ENCODE measurements around the gene FOXA3.

- no peak for TF ChIP-seq ISL1 (CRISPR knock-in tag; IDR thresholded peaks at IDR 0.05)
- peak; percentile 41; the same call in 1 of the 2 replicates for TF ChIP-seq SNAI2 (CRISPR knock-in tag; IDR thresholded peaks at IDR 0.05)
- no peak for TF ChIP-seq BACH2 (CRISPR knock-in tag; IDR thresholded peaks at IDR 0.05; ENCODE audit: borderline replicate concordance)
- no peak for TF ChIP-seq ZFP30 (CRISPR knock-in tag; IDR thresholded peaks at IDR 0.05)
- TF ChIP-seq ZFP3 (CRISPR knock-in tag; IDR thresholded peaks at IDR 0.05): 0 out of 2 replicates have a peak, but pooled peaks have one; percentile 30
- TF ChIP-seq ZNF565 (CRISPR knock-in tag; conservative IDR thresholded peaks at IDR 0.05; ENCODE audit: low read depth): no peak
- no peak for TF ChIP-seq ESRRG (CRISPR knock-in tag; IDR thresholded peaks at IDR 0.05)
Observed at GRCh38 chr19:45882652-45883585, 18.8 kb downstream of the FOXA3 start.
